Measurements from ENCODE around the gene RAI14.

The RAI14 gene

DNA sequence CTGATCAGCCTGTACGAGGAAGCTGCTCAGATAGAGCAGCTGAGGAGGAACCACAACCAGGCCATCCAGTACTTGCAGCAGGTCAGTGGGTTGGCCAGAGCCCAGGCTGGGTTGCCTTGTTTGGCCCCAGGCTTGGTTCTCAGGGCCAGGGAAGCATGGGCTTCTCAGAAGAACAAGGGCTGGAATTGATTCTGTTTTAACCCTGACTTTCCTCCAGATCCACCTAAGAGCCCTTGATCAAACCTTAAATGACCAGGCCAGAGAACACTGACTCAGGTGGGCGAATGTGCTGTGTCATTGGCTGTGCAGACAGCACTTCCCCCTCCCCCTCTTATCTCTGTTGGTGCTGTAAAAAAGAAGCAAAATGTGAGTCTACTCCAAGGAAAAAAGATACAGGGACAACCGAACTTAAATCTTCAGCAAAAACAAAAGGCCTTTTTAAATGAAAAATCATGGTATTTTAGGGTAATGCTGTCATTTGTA is 210.9 kb downstream of the RAI14 start:
- no peak for DNase-seq

DNA sequence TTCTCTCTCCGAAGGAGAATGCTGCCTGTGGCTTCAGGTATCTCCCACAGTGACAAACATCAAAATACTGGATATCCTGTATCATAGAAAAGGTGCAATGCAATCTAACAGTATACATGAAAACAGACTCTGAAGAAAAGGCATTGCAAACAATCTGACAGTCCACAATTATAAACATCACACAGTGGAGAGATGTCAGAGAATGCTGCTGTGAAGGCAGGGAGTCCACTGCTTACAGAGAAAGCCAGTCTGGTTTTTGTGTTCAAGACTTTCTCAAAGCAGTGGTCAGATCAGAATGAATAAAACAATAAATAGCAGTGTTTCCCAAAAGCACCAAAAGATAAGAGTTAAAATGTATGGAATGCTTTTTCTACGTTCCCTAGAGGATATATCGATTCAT is 211.5 kb downstream of the RAI14 start:
- no peak for DNase-seq

- DNase-seq = no peak
These were observed 212.7 kb downstream of the RAI14 start for GRCh38 chr5:34868791-34869190.

DNA sequence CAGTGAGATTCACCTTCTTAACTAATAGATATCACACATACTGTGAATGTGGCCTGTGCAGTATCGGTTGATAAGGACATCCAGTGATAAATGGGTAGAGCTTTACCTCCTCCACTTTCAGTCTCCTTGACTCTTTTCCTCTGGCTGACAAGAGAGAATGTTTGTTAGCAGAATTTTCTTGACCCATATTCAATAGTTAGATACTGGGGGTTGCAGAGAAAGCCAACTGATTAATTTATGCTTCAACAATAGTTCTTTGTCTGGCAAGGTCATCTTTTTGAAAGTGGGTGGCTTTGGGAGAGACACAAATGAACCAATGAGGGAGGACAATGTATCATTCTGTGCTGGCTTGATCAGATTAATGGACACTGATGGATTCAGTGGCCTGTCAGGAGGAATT is 213.1 kb downstream of the RAI14 start:
- no peak for DNase-seq

DNA sequence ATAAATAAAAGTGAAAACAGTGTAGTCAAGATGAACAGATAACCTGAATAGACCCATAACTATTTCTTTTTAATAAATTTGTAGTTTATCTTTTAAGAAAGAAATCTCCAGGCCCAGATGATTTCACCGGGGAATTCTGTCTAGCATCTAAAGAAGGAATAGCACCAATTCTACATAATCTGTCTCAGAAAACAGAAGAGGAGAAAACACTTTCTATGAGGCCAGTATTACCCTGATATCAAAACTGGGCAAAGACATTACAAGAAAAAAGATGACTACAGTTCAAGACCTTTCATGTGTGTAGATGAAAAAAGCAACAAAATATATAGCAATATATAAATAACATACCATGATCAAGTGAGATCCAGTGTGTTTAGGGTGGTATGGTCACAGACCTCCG is 214.3 kb downstream of the RAI14 start:
- DNase-seq = no peak

DNA sequence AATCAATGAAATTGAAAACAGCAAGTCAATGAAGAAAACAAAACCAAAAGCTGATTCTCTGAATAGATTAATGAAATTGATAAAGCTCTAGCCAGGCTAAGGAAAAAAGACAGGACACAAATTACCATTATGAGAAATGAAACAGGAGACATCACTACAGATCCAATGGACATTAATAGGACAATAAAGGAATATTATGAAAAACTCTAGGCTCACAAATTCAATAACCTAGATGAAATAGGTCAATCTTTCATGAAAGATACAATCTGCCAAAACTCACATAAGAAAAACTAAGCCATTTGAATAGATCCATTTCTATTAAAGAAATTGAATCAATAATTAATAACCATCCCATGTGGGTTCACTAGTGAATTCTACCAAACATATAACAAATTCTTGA is 220.1 kb downstream of the RAI14 start:
- DNase-seq = no peak

DNA sequence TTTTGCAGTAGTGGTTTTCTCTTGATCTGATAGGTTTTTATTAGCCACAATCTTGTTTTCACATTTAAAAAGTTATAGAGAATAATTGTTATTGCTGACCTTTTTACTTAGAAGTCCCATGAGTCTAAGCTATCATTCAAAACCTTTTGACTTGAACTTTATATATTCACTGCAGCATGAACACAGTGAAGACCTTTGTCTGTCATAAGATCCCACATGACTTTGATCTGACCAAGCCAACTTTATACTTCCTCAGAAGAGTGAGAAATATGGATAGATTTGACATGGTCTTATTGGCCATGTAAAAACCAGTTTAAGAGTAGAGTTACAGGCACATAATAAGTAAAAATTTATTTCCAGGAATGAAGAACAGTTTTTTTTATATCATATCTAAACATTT is 225.1 kb downstream of the RAI14 start:
- DNase-seq = no peak

All from fibroblast of skin of right biceps (primary cell).